Right kidney (tissue), 1 donor: Measurements from ENCODE around the gene ZNF775.

Experiments
- DNase-seq: peaks from one replicate; pipeline ENCODE4 v3.0.0-alpha.2; 2016

ZNF775 gene

GRCh38 chr7:150344299-150344698, 34.8 kb upstream of the ZNF775 start:
- DNase-seq, result no peak

GRCh38 chr7:150345012-150345411, 34.1 kb upstream of the ZNF775 start:
- no peak for DNase-seq

- DNase-seq, result no peak
Observed at GRCh38 chr7:150346922-150347321, 32.2 kb upstream of the ZNF775 start.

- no peak for DNase-seq
Observed at GRCh38 chr7:150351587-150352194, 27.4 kb upstream of the ZNF775 start.

GRCh38 chr7:150355666-150356059, 23.5 kb upstream of the ZNF775 start:
- DNase-seq, result no peak

DNA sequence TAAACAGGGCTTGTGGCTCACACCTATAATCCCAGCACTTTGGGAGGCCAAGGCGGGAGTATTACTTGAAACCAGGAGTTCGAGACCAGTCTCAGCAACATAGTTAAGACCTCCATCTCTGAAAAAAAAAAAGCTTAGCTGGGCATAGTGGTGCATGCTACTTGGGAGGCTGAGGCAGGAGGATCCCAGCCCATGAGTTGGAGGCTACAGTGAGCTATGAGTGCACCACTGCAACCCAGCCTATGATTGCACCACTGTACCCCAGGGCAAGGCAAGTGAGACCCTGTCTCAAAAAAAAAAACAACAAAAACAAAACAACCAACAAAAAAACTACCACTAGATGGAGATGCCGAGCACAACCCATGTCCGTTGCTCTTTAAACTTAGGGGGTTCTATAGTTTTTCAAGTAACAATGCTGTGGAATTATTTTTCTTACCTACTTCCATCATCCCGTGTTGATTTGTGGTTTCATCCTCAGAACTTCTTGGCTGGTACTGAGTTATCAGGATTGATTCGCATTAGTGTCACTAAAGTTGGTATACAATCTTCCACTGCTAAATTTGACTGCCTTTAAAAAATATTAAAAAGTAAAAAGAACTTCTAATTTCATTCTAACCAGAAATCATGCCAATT, 22.7 kb upstream of the ZNF775 start:
- DNase-seq, result no peak

DNA sequence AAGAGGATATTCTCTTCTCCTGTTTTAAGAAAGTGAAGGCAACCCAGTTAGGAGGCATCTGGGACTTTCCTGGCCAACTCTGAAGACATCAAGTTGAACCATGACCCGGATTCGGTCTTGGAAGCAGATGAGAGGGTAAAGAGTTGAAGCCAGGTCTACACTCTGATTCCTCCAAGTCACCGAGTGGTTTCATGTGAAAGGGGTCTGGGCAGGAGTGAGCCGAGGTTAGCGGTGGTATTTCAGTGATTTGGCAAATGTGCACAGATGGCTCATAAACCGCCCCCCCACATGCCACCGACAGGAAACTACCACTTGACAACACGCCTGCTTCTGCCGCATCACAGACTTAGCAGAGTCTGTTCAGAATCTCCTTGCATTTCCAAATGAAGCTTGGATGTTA, 21.9 kb upstream of the ZNF775 start:
- DNase-seq, result no peak

- no peak for DNase-seq
Observed at GRCh38 chr7:150357771-150358427, 21.2 kb upstream of the ZNF775 start.

DNA sequence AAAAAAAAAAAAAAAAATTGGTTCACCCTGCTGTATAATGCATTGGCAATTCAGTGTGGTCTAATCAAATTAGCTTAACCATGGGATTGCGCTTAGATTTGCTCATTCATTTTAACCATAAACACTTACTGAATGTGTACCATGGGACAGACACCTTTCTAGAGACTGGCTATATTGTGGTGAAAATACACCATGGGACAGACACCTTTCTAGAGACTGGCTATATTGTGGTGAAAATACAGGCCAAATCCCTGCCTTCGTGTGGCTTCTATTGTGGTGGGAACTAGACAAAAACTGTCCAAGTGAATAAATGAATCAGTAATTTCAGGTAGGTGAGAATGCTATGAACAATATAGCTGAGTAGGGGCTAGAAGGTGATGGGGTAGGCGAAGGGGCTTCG, 20.7 kb upstream of the ZNF775 start:
- DNase-seq, result no peak

- no peak for DNase-seq
Observed at GRCh38 chr7:150358988-150359621, 20.0 kb upstream of the ZNF775 start.

GRCh38 chr7:150359622-150360362, 19.3 kb upstream of the ZNF775 start:
- DNase-seq, result no peak

DNA sequence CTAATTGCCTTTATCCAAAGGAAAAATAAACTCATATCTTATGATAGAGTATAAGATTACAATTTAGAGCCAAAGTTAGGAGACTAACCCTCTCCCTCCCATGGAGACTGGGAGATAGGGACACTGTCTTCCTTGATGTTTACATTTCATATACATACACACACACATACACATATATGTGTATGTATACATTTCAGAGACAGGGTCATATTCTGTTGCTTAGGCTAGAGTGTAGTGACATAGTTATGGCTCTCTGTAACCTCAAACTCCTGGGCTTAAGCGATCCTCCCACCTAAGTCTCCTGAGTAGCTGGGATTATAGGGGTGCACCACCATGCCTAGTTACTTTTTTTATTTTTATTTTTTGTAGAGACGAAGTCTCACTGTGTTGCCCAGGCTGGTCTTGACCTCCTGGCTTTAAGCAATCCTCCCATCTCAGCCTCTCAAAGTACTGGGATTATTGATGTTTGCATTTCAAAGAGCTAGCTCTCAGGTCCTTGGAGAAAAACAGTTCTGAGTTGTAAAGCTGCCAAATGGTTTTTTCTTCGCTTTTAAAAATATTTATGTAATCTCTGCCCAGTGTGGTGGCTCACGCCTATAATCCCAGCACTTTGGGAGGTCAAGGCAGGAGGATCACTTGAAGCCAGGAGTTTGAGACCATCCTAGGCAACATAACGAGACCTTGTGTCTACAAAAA, 18.6 kb upstream of the ZNF775 start:
- no peak for DNase-seq

DNA sequence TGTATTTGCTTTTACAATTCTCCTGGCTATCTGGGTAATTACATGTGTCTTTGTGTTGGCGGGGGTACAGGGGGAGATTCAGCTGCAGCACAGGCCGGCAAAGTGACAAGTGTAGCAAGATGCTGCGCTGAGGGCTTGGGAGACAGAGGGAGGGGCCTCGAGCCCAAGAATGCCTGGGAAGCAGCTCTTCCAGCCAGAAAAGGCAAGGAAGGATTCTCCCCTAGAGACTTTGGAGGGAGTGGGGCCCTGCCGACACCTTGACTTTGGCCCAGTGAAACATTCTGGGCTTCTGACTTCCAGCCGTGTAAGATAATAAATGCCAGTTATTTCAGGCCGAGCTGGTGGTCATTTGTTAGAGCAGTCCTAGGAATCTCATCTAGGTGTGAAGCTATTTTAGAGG, 17.7 kb upstream of the ZNF775 start:
- no peak for DNase-seq

- peak; percentile 42 for DNase-seq
Observed at GRCh38 chr7:150361807-150362621, 17.1 kb upstream of the ZNF775 start.

DNA sequence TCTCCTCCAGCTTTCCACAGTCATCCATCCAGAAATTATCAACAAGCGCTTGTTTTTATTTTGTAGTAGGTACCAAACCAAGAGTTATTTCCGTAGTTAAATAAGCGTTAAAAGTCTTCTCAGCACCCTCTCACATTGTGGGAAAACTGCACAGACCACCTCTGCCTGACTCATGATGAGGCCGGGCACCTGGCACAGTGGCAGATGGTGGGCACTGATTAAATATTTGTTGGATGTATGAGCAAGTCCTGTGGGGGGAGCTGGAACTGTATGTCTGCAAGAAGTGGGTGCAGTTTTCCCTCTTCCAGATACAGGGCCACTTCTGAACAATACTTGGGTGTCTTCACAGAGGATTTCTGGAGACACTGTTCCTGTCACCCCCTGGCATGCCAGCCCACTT, 15.8 kb upstream of the ZNF775 start:
- DNase-seq, result peak; percentile 16

DNA sequence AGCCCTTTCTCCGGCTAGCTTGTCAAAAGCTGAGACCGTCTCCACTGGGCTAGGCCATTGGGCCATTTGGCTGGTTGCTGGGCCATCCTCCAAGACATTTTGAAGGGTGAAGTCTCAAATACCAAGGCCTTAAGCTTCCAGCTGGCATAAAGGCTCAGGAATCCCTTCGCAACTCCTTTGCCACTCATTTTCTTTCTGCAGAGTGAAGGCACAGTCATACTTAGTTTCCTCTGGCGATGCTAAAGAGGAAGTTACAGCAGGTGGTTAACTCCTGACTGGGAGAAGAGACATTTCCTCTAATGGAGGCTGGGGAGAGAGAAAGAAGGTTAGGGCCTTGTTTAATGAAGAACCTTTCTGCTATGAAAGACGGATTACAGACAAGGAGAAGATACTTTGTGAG, 15.3 kb upstream of the ZNF775 start:
- no peak for DNase-seq

DNA sequence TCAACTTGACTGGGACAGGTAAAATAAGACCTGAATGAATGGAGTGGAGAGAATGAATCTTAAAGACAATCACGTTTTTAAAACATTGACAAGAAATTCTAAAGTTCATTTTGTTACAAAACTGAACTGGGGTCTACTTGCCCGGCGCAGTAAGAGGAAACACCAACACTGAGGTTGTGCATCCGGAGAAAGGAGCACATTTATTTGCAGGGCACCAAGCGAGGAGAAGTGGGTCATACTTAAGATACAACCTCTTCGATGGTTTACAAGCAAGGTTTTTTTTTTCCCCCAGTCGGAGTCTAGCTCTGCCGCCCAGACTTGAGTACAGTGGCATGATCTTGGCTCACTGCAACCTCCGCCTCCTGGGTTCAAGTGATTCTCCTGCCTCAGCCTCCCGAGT, 13.9 kb upstream of the ZNF775 start:
- DNase-seq, result no peak

DNA sequence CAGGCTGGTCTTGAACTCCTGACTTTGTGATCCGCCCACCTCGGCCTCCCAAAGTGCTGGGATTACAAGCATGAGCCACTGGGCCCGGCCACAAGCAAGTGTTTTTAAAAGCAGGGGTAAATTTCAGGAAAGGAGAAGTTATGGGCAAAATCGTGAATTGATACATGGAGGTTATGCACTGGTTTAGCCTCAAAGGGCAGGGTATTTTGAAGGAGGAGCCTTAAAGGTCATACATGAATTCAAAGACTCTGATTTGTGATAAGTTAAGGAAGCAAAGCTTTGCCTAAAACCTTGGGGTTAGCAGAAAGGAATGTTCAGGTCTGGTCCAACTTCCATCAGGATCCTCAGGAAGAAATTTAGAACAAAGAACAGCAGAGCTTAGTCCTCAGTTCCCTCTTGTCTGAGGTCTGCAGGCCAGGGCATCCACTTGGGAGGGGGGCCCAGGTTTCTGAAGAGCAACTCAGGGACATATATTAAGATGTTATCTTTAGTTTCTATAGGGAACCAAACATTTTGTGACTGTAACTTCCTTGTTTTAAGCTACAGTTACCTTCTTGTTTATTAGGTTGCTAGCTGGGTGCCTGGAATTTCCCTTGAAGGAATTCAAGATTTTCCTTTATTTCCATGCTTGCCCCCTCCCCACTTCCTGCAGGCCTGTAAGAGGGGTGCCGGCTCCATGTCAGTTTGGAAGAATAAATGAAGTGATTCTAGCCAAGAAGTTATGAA, 13.3 kb upstream of the ZNF775 start:
- DNase-seq, result no peak

- no peak for DNase-seq
Observed at GRCh38 chr7:150367677-150368095, 11.4 kb upstream of the ZNF775 start.

DNA sequence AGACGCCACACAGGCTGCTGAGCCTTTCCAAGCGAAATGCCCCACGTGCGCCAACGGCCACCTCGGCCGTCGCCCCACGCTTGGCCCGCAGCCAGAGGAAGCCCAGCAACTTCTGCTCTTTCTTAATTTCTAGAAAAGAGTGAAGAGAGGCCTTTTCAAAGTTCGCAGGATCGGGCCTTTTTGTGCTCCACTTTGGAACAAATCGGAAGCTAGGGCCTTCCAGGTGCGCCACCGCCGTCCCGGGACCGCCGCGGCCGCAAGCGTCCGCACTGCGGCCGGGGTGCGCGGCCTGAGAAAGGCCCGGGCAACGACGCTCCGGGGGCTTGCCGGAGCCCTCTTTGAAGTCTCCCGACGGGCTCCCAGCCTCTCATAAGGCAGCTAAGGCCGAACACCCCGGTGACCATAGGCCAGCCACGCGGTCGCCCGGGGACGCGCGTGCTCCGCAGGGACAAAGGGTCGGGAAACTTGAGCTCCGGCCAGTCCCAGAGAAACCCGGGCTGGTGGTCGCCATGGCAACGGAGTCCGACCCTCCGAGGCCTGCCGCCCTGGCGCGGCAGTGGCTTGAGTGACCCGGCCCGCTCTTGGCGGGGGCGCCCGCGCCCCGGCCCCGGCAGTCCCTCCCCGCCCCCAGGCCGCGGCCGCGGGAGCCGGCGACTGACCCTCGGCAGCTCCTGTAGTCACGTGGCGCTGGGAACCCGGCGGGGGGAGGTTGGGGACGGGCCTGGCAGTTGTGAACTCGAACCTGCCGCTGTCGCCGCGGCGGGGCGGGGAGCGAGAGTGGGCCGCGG, 10.8 kb upstream of the ZNF775 start, which contains the start of gene REPIN1:
Gene REPIN1, plus strand, starts transcription at position 727 of the 788 bp plus-strand sequence. CDS start 890 bp downstream, outside the sequence.
- DNase-seq, result peak; percentile 96
